Muscle of back (tissue), 11 donors: Measurements from ENCODE around the gene HIF3A. TPM values are rescaled to one million over a fixed set of nuclear protein-coding genes. Genes with fewer than 3 reads are reported as not detected.
"Not testable (repeated sequence)": the region's sequence is repeated elsewhere in the genome, so short reads cannot be mapped to it uniquely, and the experiment has no call there.

Source experiments
- DNase-seq, 3 donors: peaks; one replicate each; pipeline versions ENCODE4 v3.0.0 to v3.0.0-alpha.2; 2013
- polyA plus RNA-seq, 10 donors: library from polyadenylated mRNA; unstranded; fragments of 120-200 nt; gene quantifications; one replicate each; pipeline ENCODE4 v1.2.1, GENCODE V29; 2013; ENCODE audit not compliant: insufficient read length in 10 of 10

Gene HIF3A
- polyA plus RNA-seq, 10 donors = 112 to 347 (median 228) TPM

DNA sequence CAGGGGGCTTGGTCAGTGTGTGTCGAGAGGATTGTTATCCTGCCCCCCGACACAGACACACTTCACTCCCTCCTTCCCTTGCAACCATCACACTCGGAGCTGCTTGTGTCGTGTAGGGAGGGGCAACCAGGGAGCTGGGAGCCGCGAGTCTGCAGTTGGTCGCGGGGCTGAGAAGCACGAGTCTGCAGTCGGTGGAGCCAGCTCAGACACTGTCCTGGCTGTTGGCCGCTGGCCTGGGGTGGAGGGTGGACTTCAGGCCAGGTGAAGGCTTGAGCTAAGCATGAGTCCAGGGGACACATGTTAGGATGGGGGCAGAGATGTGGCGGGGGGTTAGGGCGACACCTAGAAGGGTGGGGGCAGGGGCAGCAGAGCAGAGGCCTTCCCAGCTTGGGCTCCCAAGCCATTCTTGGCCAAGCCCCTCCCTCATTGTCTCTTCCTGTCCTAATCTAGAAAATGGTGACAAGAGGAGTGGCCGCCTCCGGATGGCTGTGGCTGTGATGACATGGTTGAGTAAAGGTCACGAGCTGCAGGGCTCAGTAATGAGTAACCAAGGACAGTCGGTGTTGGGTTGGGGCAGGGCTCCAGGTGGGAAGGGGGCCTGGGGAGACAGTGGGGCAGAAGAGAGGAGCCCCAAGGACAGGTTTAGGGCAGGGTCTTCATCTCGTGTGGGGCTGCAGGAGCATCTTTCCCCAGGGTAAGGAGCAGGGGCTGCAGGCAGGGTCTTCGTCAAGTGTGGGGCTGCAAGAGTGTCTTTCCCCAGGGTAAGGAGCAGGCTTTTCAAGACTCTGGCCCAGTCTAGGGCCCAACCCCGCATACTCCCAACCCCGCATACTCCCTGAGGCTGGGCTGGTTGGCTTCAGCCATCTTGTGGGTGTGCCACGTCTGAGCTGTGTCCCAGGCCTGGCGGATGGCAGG lies 58.6 kb downstream of the HIF3A start:
- no peak for DNase-seq

DNA sequence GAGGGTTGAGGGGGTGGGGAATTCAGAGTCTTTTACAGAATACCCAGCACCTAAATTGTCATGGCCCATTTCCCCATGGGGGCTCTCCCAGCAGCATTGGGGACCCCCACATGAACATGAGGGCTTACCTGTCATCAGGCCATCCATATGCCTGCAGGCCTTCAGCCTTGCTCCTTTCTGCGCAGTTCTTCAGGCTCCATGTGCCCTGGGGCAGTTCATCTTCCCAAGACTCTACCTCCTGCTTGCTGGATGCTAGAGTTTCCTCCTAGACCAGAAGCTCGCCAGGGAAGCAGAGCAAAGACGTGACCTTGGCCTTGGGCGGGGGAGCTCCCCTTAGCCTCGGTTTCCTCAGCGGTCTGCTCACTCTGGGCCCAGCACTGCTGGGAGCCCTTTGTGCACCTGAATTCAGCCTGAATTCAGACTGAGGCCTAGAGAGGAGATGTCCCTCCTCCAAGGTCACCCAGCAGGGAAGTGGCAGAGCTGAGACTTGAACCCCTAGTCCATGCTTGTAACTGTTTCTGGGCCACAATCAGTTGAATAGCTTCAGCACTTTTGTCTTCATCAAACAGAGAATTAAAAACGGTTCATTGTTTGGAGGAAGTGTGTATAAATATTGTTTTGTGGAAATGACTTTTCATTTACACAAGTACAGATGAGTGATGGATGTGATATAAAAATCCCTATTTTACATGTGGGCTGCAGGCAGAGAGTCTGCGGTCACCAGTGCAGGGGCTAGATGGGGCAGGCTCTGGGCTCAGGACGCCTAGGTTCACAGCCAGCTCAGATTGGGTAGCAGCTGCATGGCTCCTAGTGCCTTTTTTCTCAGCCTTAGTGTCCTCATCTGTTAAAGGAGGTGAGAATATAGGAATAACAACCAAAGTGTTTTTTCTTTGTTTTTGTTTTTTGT lies 59.6 kb downstream of the HIF3A start:
- no peak for DNase-seq

- no peak for DNase-seq
Observed at GRCh38 chr19:46357846-46358583, 61.2 kb downstream of the HIF3A start.

DNA sequence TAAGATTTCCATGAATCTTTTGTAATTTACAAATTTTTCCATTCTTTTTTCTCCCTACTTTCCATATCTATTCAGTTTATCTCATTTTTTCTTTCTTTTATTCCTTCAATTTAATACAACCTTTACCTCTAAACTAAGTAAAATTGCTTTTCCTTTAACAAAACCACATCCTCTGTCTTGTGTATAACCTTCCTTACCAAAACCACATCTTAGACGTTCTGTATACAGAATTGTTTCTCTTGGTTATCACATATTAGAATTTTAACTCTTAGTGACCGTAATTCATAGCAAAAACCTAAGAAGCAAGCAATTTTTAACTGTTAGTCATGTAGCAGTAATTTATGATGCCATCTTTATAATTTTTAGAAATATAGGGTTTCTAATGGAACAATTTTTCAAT lies 65.1 kb downstream of the HIF3A start:
- no peak for DNase-seq

GRCh38 chr19:46364359-46364758 lies 67.5 kb downstream of the HIF3A start:
- DNase-seq = no peak

GRCh38 chr19:46365561-46365960 lies 68.7 kb downstream of the HIF3A start:
- no peak for DNase-seq

- no peak for DNase-seq
Observed at GRCh38 chr19:46366620-46367292, 69.9 kb downstream of the HIF3A start.

DNA sequence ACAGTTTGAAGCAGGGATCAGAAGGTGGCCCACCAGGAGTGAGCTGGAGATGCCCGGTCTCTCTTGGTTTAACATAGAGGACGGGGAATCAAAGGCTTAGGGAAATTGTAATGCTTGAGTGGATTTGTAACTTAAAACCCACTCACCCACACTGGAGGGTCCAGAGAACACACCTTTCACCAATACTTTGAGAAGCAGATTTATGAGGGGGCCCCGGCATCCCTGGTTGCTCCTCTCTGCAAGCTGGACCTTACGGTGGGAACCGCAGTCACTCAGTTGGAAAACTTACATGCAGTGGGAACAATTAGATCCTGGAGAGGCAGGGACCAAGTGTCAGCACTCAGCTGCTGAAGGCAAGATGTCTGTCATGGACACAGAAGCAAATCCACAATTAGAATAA lies 70.6 kb downstream of the HIF3A start:
- DNase-seq = no peak

GRCh38 chr19:46368116-46368515 lies 71.3 kb downstream of the HIF3A start:
- DNase-seq = no peak

DNA sequence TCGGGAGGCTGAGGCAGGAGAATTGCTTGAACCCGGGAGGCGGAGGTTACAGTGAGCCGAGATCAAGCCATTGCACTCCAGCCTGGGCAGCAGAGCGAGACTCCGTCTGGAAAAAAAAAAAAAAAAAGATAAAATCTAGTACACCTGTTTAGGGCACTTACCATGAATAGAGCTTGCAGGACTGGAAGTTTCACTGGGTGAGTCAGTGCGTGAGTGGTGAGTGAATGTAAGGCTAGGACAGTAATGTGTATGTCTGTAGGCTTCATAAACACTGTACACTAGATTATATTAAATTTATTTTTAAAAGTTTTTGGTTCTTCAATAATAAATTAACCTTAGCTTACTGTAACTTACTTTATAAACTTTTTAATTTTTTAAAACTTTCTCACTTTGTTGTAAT lies 73.0 kb downstream of the HIF3A start:
- DNase-seq = no peak

DNA sequence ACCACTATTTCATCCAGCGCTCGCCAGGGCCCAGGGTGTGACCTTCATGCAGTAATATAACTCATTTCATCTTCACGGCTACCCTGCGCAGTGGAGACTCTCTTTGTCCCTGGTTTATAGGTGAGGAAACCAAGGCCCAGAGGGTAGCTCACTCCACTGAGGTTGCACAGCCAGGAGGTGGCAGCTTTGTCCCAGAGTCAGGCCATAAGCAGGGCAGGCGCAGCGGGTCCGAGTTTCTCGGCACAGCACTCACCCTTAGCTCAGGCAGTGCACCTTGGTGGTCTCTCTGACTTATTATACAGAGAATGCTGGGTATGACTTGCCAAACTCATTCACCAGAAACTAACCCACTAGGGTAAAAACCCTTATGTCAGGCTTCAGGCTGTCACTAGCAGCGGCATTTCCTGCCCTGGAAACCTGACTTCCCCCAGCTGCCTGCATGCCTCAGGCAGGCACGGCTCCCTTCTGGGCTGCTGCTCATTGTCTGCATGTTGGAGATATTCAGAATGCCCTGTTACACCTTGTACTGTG lies 74.6 kb downstream of the HIF3A start:
- DNase-seq = no peak

- DNase-seq = no peak
Observed at GRCh38 chr19:46372901-46373490, 76.2 kb downstream of the HIF3A start.

- DNase-seq = peak; percentile 57 to 71 (median 61)
Observed at GRCh38 chr19:46373491-46374359, 76.9 kb downstream of the HIF3A start.

GRCh38 chr19:46374536-46375475 lies 78.0 kb downstream of the HIF3A start:
- DNase-seq = no peak

- not testable (repeated sequence) for DNase-seq
Observed at GRCh38 chr19:46375476-46376067, 78.7 kb downstream of the HIF3A start.

GRCh38 chr19:46376241-46377153 lies 79.7 kb downstream of the HIF3A start:
- no peak for DNase-seq

GRCh38 chr19:46378268-46378667 lies 81.4 kb downstream of the HIF3A start:
- DNase-seq = peak; percentile 87 to 91 (median 91)
